Spleen (tissue), 11 donors: ENCODE results near the gene NPTX1. TPM values are rescaled to one million over a fixed set of nuclear protein-coding genes. Genes with fewer than 3 reads are reported as not detected.

Experiments used
- DNase-seq: peaks from one replicate; pipeline ENCODE4 v3.0.0-alpha.2; 2020
- H3K27ac ChIP-seq, 8 donors: fragments of 200-600 bp; sonication (generic) in 7 of 8; 1 replicate in 4 of 8; 2 replicates in 4 of 8; pipeline versions ENCODE4 v1.5.0 to v1.8.0; 2016 to 2021; ENCODE audit warnings: inconsistent platforms in 4 of 8, mild to moderate bottlenecking in 4 of 8, moderate library complexity in 1 of 8
- H3K27me3 ChIP-seq, 7 donors: fragments of 200-600 bp; sonication (generic) in 6 of 7; replicated peaks in 1 of 7; 1 replicate in 4 of 7; 2 replicates in 3 of 7; pipeline versions ENCODE4 v1.5.0 to v1.8.0; 2016 to 2021; ENCODE audit warnings: inconsistent platforms in 3 of 7, mild to moderate bottlenecking in 1 of 7
- H3K36me3 ChIP-seq, 6 donors: fragments of 200-600 bp; sonication (generic) in 5 of 6; 1 replicate in 4 of 6; 2 replicates in 2 of 6; pipeline versions ENCODE4 v1.5.0 to v1.8.0; 2016 to 2021; ENCODE audit warnings: inconsistent platforms in 2 of 6
- H3K4me1 ChIP-seq, 6 donors: fragments of 200-600 bp; sonication (generic) in 5 of 6; 1 replicate in 3 of 6; 2 replicates in 3 of 6; pipeline versions ENCODE4 v1.5.0 to v1.8.0; 2016 to 2021; ENCODE audit warnings: inconsistent platforms in 3 of 6
- H3K4me3 ChIP-seq, 8 donors: fragments of 200-600 bp; sonication (generic) in 7 of 8; 1 replicate in 4 of 8; 2 replicates in 4 of 8; pipeline versions ENCODE4 v1.5.0 to v1.8.0; 2016 to 2021; ENCODE audit warnings: inconsistent platforms in 4 of 8, mild to moderate bottlenecking in 4 of 8, moderate library complexity in 2 of 8
- H3K9me3 ChIP-seq, 8 donors: fragments of 200-600 bp; sonication (generic) in 7 of 8; 1 replicate in 4 of 8; 2 replicates in 4 of 8; pipeline versions ENCODE4 v1.5.0 to v1.8.0; 2016 to 2021; ENCODE audit warnings: inconsistent platforms in 4 of 8
- POLR2A ChIP-seq, 3 donors: fragments of 450-650 bp; IDR thresholded peaks; one replicate each; pipeline ENCODE4 v1.5.1; 2017; ENCODE audit warnings: antibody characterized with exemption in 3 of 3, mild to moderate bottlenecking in 1 of 3
- POLR2AphosphoS5 ChIP-seq, 3 donors: sonication (generic); formaldehyde crosslinking; IDR thresholded peaks; one replicate each; pipeline ENCODE4 v1.5.1; 2017; ENCODE audit warnings: antibody characterized with exemption in 3 of 3
- WGBS, 5 donors: extraction: QIAGEN DNeasy Blood & Tissue Kit in 3 of 5; methylation state at CpG; one replicate each; pipeline versions ENCODE4 v1.1.5 to v1.1.7; 2013 to 2018; 5-methylcytosine and 5-hydroxymethylcytosine counted together
- intact Hi-C: fragments of 100-400 bp; cut with DNase I; formaldehyde crosslinking; loops from one replicate; pipeline ENCODE4 v1.15.0; 2023; ENCODE audit warnings: low total_unique reads
- polyA plus RNA-seq, 3 donors: library from polyadenylated mRNA; stranded (reverse); fragments of 200-250 nt; gene quantifications; one replicate each; pipeline ENCODE4 v1.2.1, GENCODE V29; 2013
- total RNA-seq, 7 donors: library from RNA; depleted of rRNA in 3 of 7; stranded (reverse); fragments of >200 nt in 3 of 7; fragmentation: NEBNext Ultra II Directional in 4 of 7; extraction: Animal tissue kit (Norgen Biotek cat#: 25700) in 4 of 7; gene quantifications; one replicate each; pipeline versions ENCODE4 v1.1.0 to v1.2.1, GENCODE V29; 2016 to 2021
- TF ChIP-seq, protein P1 (sequence below), 11 experiments: fragments of 200-600 bp in 7 of 11; fragments of 450-650 bp in 4 of 11; sonication (generic) in 4 of 11; IDR thresholded peaks in 8 of 11; conservative IDR thresholded peaks in 3 of 11; 1 replicate in 7 of 11; 2 replicates in 4 of 11; pipeline versions ENCODE4 v1.4.0 to v1.8.0; 2016 to 2021; ENCODE audit warnings: antibody characterized with exemption in 11 of 11, inconsistent platforms in 4 of 11, mild to moderate bottlenecking in 1 of 11
- donor health status: healthy with polysubstance abuse.
- donor health status: DM: no; HTN: no; CAD: no; lungs with moderate emphysema.
- donor health status: DM: no; HTN: no; CAD: no.
- donor health status: Bipolar disorder and iron deficiency.
- donor health status: healthy.
- donor health status: DM: no; HTN: no; CAD: no.
- donor health status: DM: yes; HTN: yes; CAD: no.

Gene NPTX1
- total and polyA plus RNA-seq, 10 donors: 0.04 to 14.0 (median 3.6) TPM

DNA sequence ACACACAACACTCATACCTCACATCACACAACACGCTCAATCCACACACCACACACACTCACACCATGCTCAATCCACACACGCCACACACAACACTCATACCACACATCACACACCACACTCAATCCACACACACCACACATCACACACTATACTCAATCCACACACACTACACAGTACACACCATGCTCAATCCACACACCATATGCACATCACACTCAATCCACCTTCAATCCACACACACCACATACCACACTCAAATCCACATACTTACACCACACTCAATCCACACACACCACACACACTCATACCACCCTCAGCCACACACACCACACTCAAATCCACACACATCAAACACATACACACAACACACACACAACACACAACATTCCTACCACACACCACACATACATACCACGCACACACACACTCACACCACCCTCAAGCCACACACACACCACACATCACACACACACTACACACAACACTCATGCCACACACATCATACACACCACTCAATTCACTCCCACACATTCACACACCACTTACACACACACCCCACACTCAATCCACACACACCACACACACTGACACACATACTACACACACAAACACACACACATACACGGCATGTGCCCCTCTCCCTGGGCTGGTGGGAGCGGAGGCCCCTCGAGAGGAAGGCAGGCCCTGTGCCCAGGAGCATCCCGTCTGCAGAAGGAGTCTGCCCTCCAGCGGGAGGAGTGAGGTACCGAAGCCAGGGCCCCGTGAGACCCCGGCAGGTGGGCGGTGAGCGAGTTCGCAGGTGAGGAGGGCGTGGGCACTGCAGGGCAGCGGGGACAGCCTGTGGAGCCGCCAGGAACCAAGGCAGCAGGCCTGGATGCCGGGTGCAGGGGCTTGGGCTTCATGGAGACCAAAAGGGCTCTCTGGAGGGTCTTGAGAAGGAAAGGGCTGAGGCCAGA is 35.1 kb upstream of the NPTX1 start:
- TF ChIP-seq, protein P1, sequence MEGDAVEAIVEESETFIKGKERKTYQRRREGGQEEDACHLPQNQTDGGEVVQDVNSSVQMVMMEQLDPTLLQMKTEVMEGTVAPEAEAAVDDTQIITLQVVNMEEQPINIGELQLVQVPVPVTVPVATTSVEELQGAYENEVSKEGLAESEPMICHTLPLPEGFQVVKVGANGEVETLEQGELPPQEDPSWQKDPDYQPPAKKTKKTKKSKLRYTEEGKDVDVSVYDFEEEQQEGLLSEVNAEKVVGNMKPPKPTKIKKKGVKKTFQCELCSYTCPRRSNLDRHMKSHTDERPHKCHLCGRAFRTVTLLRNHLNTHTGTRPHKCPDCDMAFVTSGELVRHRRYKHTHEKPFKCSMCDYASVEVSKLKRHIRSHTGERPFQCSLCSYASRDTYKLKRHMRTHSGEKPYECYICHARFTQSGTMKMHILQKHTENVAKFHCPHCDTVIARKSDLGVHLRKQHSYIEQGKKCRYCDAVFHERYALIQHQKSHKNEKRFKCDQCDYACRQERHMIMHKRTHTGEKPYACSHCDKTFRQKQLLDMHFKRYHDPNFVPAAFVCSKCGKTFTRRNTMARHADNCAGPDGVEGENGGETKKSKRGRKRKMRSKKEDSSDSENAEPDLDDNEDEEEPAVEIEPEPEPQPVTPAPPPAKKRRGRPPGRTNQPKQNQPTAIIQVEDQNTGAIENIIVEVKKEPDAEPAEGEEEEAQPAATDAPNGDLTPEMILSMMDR (IDR thresholded peaks at IDR 0.05 in 8 of 11, conservative IDR thresholded peaks at IDR 0.05 in 3 of 11): no peak
- TF ChIP-seq POLR2A (IDR thresholded peaks at IDR 0.05) (no peak), POLR2AphosphoS5 (IDR thresholded peaks at IDR 0.05) (no peak)
- peaks cover 0 to 59% (median 0%) of the 10 kb centered on the region in 7 donors for H3K27me3 ChIP-seq
- intact Hi-C loops: no loop called here
- no peak for DNase-seq
- no peaks in the 10 kb centered on the region for H3K36me3 ChIP-seq
- WGBS, 5 donors: 54 to 57% (median 55%) methylated on average over 18 of the region's 18 CpGs
- no peaks in the 10 kb centered on the region for H3K4me1 ChIP-seq
- no peaks in the 10 kb centered on the region for H3K9me3 ChIP-seq
- no peak overlapping the region for H3K27ac ChIP-seq
- H3K4me3 ChIP-seq: no peak overlapping the region

DNA sequence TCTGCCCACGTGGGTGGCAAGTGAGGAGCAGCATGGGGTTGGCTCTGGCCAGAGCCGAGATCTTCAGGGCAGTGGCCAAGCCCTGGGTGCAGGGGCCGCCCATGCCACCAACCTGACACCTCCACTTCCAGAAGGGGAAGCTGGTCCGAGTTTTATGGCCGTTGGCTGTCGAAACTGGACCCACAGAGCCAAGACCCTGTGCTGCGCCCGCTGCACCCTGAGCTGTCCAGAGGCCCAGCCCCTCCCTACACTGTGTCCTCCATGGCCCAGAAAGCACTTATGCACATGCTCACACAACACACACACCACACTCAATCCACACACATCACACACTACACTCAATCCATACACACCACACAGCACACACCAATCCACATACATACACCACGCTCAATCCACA is 34.4 kb upstream of the NPTX1 start:
- Histone ChIP-seq H3K27ac (no peak overlapping the region), H3K9me3 (no peaks in the 10 kb centered on the region), H3K4me1 (no peaks in the 10 kb centered on the region), H3K36me3 (no peaks in the 10 kb centered on the region), H3K4me3 (no peak overlapping the region), H3K27me3 (peaks cover 0 to 64% (median 0%) of the 10 kb centered on the region in 7 donors)
- DNase-seq: no peak
- TF ChIP-seq, protein P1 (IDR thresholded peaks at IDR 0.05 in 8 of 11, conservative IDR thresholded peaks at IDR 0.05 in 3 of 11): no peak
- TF ChIP-seq POLR2A (IDR thresholded peaks at IDR 0.05) (no peak), POLR2AphosphoS5 (IDR thresholded peaks at IDR 0.05) (no peak)
- 67 to 89% (median 77%) methylated on average over 8 to 9 of the region's 9 CpGs for WGBS, 5 donors
- intact Hi-C loops: no loop called here

DNA sequence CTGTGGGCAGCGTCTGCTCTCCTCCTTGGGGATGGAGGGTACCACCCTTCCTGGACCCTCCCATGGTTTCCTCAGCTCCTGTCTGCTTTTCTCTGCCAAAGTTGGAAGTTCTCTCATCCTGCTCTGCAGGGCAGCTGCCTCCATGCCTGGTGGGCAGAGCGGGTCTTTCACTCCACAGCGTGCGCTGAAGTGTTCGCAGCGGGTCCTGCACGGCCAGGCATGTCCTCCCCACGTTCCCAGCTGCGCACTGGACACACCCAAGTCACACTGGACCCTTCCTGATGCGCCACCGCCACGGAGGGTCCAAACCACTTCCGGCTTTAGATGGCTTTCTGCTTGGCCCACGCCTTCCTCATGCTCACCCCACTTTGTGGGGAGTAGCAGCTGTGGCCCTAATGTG is 33.7 kb upstream of the NPTX1 start:
- DNase-seq: no peak
- no peak overlapping the region for H3K27ac ChIP-seq
- intact Hi-C loops: no loop called here
- H3K27me3 ChIP-seq: peaks cover 0 to 67% (median 0%) of the 10 kb centered on the region in 7 donors
- H3K4me1 ChIP-seq: no peaks in the 10 kb centered on the region
- no peaks in the 10 kb centered on the region for H3K9me3 ChIP-seq
- H3K4me3 ChIP-seq: no peak overlapping the region
- no peaks in the 10 kb centered on the region for H3K36me3 ChIP-seq
- TF ChIP-seq POLR2AphosphoS5 (IDR thresholded peaks at IDR 0.05): no peak
- no peak for TF ChIP-seq POLR2A (IDR thresholded peaks at IDR 0.05)
- TF ChIP-seq, protein P1 (IDR thresholded peaks at IDR 0.05 in 8 of 11, conservative IDR thresholded peaks at IDR 0.05 in 3 of 11): no peak
- 73 to 85% (median 82%) methylated on average over 4 to 14 of the region's 14 CpGs for WGBS, 5 donors

DNA sequence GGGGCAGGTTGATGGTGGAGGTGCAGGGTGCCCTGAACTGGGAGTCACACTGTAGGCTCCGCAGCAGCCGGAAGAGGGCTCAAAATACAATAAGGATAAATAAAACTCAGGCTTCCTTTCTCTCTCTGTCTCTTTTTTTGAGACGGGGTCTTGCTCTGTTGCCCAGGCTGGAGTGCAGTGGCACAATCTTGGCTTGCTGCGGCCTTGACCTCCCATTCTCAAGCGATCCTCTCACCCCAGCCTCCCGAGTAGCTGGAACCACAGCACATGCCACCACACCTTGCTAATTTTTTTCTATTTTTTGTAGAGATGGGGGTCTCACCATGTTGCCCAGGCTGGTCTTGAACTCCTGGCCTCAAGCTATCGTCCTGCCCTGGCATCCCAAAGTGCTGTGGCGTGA is 32.9 kb upstream of the NPTX1 start:
- no peaks in the 10 kb centered on the region for H3K9me3 ChIP-seq
- WGBS, 5 donors: 70 to 82% (median 79%) methylated on average over 8 of the region's 8 CpGs
- TF ChIP-seq, protein P1 (IDR thresholded peaks at IDR 0.05 in 8 of 11, conservative IDR thresholded peaks at IDR 0.05 in 3 of 11): no peak
- TF ChIP-seq POLR2AphosphoS5 (IDR thresholded peaks at IDR 0.05): no peak
- no peak for TF ChIP-seq POLR2A (IDR thresholded peaks at IDR 0.05)
- no peaks in the 10 kb centered on the region for H3K36me3 ChIP-seq
- intact Hi-C loops: no loop called here
- no peak overlapping the region for H3K27ac ChIP-seq
- no peak for DNase-seq
- no peak overlapping the region for H3K4me3 ChIP-seq
- no peaks in the 10 kb centered on the region for H3K4me1 ChIP-seq
- peaks cover 0 to 70% (median 0%) of the 10 kb centered on the region in 7 donors for H3K27me3 ChIP-seq
